HG03175 (cell line): ENCODE measurements around the gene ARID5A.

Experiments used
- ATAC-seq: cut with Tn5 transposase; IDR thresholded peaks from one replicate; pipeline ENCODE4 v1.9.1; 2021; ENCODE audit warnings: mild to moderate bottlenecking, moderate library complexity; ENCODE audit not compliant: unreplicated experiment

ARID5A gene

DNA sequence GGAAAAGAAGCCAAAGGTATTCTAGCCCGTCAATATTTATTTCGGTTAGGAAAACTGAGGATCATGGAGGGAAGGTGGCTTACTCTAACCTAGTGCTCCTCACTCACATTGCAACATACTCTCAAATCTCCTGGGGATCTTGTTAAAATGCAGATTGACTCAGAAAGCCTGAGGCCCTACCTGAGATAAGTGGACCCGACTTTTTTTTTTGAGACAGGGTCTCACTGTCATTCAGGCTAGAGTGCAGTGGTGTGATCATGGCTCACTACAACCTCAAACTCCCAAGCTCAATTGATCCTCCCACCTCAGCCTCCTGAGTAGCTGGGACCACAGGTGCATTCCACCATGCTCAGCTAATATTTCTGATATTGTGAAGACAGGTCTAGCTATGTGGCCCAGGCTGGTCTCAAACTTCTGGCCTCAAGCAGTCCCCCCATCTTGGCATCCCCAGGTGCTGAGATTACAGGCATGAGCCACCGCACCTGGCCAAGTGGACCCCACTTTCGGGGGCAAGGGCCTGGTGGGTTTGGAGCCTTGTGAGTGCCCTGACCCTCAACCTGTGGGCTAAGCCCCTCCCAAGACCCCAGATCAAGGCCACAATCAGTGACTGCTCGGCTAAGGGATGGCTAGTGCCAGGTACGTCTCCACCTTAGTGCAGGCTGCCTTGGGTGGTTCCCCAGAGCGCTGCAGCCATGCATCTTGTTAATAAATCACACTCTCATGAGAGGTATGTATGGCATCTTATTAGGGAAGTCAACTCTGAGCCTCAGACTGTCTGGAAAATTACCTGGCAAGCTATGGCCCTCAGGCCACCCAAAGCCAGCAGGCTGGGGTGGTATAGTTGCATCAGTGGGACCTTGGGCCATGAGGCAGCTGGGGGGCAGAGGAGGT lies 30.3 kb upstream of the ARID5A start:
- no peak for ATAC-seq

DNA sequence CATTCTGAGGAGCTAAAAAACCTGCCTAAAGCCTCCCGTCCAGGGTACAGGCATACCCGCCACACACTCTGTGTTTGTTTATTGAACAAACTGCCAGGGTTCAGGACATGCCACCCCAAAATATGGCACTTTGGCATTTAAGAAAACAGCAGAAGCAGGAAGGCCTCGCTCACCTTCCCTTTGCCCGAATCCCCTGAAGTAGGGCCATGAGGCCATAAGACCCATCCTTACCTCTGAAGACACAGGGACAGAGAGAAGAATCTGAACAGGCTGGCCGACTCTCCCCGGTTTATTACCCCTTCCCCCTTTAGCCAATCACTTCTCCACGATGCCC lies 29.7 kb upstream of the ARID5A start:
- no peak for ATAC-seq

DNA sequence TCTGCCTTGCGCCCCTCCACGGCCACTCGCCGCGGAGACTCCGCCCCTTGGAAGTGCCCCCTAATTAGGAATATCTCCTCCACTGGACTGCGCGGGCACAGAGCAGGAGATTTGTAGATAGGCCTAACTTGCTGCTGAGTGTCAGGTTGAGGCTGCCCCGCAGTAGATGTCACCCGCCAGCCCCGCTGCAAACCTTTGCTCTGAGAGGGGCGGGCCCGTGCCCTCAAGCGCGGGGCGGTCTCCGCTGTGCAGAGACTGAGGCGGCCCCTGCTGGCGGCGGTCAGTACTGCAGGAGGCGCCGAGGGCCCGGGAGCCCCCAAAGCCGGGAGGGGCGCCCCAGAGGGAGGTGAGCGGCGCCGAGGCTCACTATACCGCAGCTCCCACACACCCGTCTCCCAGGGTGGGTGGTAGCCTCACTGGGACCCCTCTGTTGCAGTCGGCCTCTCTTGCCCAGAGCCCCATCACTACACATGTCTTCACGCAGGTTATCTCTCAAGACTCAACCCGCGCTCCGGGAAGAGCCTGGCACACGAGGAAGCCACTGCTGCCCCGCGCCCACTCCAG lies 28.5 kb upstream of the ARID5A start:
- peak; percentile 60 for ATAC-seq

DNA sequence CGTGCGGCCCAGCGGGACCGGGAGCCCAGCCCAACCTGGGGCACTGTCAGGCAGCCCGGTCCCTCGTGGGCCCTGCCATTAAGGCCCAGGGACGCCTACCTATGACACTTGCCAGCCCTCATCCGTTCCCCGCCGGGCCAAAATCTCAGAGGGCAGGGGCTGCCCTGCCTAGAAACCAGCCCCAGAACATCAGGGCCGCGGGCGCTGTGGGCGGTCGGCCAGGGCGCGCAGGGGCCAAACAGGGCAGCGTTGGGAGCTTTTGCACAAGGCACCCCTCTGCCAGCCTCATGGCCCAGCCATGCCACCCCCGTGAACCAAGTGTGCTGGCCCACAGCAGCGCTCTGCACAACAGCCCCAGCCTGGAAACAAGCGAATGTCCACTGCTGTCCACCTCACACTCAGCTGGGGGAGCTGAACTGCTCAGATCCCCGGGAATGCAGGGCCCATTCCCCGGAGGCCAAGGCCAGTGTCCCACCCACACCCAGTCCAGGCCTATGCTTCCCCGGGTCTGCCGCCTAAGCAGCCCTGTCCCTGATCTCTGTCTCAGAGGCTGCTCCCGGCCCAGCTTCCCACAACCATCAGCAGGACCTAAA lies 27.9 kb upstream of the ARID5A start:
- ATAC-seq = no peak

DNA sequence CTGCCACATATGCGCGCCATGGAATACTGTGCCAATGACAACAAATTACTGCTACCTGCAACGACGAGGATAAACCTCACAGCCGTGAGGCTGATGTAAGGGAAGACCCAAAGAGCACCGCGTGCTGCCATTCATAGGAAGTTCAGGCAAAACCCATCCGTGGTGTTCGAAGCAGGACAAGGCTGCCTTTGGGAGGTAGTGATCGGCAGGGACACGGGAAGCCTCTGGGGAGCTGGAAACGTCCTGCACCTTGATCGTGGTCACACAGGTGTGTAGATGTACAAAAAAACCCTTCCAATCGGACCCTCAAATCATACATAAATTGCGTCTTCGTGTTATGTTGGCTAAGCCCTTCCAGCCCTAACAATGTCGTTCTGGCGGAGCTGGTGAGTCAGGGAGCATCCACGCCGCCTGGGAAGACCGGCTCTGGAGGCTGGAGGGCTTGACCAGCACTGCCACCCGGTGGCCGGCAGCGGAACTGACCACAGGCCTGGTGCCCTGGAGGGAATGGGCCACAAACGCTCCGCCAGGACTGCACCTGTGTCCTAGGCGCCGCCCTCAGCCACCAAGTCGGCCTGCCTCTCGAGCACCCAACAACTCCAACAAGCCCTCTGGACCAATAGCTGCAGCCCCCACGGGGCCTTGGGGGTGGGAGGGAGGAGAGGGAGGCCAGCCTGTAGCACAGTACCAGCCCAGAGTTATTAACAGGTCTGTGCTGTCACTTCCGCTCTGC lies 27.3 kb upstream of the ARID5A start:
- ATAC-seq = peak; percentile 70

DNA sequence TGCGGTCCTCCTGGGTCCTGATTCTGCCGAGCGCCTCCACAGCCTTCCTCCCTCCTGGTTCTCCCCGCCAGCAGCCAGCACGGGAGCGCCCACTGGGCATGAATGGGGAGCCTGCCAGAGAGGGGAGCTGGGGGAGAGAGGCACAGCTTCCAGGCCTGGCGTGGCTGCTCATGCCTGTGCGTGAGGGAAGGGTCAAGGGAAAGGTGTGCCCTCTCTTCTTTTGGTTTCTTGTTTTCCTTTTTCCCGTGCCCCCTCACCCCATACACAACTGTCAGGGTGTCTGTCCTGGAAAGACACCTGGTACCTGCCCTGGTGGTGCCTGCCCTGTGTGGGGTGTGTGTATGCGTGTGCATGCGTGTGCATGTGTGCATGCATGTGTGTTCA lies 26.7 kb upstream of the ARID5A start:
- no peak for ATAC-seq

- no peak for ATAC-seq
These were observed 25.5 kb upstream of the ARID5A start for GRCh38 chr2:96510931-96511595.

DNA sequence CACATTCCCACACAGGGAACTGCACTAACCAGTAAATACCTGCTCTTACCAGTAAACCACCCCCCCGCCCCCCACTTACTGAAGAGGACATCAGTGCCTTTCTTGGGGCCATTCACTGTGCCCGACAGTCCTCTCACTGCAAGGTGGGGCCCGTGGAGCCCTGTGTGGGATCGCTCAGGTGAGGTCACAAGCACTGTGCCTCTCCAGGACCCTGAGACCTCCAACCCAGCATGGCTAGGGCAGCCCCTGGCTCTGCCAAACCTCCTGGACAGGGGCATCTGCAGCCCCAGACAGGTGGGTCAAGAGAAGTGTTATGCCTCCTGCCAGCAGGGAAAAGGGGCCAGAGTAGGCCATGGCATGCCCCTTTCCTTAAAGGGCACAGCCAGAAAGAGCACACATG lies 24.7 kb upstream of the ARID5A start:
- ATAC-seq = no peak

DNA sequence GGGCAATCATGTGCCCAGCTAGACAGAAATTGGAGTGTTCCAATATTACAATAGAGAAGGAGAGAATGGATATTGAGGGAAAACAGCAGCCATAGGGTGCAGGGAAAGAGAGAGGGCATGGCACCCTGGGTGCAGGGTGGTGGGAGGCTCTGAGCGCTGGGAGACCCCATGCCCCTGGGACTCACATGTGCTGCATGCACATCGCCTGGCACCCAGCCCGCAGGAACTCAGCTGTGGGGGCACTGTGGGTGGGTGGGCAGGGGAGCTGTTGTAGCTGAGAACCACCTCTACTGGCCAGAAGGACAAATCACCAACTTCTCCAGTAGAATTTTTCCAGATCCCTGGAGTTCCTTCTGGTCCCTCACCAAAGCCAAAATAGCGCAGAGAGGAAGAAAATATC lies 24.2 kb upstream of the ARID5A start:
- no peak for ATAC-seq

GRCh38 chr2:96514521-96514920 lies 22.0 kb upstream of the ARID5A start:
- no peak for ATAC-seq

DNA sequence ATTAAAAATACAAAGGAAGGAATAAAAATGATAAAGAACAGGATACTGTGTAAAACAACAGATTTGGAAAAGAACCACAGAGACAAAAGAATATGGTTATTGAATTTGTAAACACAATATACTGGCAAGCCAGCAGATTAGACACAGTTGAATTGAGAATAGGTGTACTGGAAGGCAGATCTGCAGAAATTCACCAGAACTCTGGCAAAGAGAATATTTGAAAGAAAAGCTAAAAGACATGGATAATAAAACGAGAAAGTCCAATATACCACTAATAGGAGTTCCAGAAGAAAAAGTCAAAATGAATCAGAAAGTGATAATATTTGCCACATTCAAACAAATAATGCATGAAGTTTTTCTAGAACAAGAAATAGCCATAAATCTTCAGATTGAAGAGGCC lies 19.5 kb upstream of the ARID5A start:
- no peak for ATAC-seq

GRCh38 chr2:96520231-96520630 lies 16.3 kb upstream of the ARID5A start:
- no peak for ATAC-seq

GRCh38 chr2:96520697-96521096 lies 15.9 kb upstream of the ARID5A start:
- ATAC-seq = no peak

DNA sequence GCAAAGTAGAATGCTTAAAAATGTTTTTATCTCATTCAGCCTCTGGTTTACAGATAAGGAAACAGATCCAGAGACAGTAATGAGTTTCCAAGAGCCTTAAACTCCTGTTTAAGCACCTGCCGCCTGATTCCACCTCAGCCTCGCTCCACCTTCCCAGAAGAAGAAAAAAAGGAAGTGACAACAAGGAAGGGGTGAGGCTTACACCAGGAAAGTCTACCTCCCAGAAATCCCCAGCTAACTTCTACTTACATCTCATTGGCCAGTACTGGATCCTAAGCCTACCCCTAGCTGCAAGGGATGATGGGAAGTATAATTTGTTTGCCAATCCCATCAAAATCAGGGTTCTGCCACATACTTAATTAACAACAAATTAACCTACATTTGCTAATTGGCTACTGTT lies 15.3 kb upstream of the ARID5A start:
- ATAC-seq = no peak

GRCh38 chr2:96522304-96523203 lies 14.0 kb upstream of the ARID5A start:
- no peak for ATAC-seq

- no peak for ATAC-seq
These were observed 12.7 kb upstream of the ARID5A start for GRCh38 chr2:96523659-96524481.

DNA sequence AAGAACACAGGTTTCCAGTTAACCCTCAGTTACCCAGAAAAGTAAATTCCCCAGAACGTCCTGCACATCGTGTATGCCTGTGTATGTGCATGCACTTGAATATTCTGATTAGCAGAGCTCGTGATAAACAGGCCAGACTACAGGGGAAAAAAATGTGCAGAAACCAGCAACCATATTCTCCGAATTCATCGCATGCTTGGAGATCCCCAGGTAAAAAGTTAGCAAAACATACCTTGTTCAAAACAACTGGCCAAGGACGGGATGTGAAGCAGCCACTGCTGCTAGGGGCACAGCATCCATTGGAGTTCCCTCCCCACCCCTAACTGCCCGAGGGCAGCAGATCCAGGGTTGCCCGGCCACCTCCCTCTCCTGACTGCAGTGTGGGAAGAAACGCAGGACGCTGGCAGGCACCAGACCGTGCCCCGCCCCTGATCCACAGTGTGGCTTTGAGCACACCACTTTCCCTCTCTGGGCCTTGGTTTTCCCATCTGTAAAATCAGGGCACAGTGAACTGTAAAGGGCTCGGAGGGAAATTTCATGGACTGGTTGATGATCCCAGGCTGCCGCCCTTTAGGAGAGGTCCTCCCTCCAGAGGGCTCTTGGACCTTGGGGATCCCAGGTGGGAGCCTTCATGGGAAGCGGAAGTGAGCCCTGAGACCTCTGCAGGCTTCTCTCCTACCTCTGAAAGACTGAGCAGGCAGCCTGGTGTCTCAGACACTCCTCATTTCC lies 11.9 kb upstream of the ARID5A start:
- no peak for ATAC-seq

DNA sequence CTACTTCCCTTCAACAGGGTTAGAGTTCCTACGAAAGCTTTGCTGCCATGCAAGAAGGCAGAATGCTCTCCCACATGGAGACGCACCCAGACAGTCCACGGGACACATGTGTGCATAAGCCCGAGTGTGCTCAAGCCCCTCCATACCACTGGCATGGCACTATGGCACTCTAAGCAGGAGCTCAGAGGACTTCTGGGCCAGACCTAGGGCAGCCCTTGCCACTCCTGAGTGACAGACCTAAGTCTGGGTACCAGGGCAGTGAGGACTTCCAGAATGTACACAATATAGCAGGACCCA lies 11.4 kb upstream of the ARID5A start:
- ATAC-seq = no peak

DNA sequence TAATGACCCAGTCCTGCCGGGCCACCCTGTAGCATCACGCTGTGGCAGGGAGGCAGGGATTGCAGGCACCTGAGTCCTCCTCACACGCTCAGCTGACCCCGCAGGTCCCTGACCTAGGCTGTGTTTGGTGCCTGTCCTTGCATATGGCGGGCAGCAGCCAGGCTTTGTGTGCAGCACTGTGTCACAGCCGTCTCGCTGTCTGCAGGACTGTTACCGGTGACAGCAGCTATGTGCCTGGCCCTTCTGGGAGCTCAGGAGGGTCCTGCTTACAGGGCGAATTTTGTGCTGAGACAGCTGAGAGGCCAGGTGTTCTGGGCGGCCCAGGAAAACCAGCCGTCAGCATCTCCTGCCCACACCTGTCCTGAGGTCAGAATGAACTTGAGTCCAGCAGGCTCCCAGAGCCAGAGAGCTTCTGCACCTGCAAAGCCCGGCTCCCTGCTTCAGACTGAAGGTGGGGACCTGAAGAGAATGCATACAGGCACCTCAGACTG lies 10.4 kb upstream of the ARID5A start:
- ATAC-seq = no peak
